Right renal cortex interstitium (tissue), 3 donors: Measurements from ENCODE around the gene ABCF2. TPM values are rescaled to one million over a fixed set of nuclear protein-coding genes. Genes with fewer than 3 reads are reported as not detected.

Experiments used
- DNase-seq, 3 donors: peaks; one replicate each; pipeline ENCODE4 v3.0.0-alpha.2; 2013; ENCODE audit warnings: low read depth in 3 of 3, low spot score in 2 of 3
- polyA plus RNA-seq, 3 donors: library from polyadenylated mRNA; unstranded; fragments of 120-200 nt; gene quantifications; one replicate each; pipeline ENCODE4 v1.2.1, GENCODE V29; 2013; ENCODE audit not compliant: insufficient read length in 3 of 3

Gene ABCF2
- polyA plus RNA-seq, 3 donors, result 23.3 to 24.8 (median 24.3) TPM

GRCh38 chr7:151228024-151228866 is 1.2 kb upstream of the ABCF2 start:
- DNase-seq, result no peak

GRCh38 chr7:151226560-151226874 is 488 bp downstream of the ABCF2 start:
- no peak for DNase-seq

GRCh38 chr7:151225948-151226510 is 976 bp downstream of the ABCF2 start:
- DNase-seq, result no peak

- no peak for DNase-seq
Measured at GRCh38 chr7:151223728-151224127, 3.3 kb downstream of the ABCF2 start.

GRCh38 chr7:151218170-151218569 is 8.8 kb downstream of the ABCF2 start:
- DNase-seq, result no peak

- DNase-seq, result no peak
Measured at GRCh38 chr7:151215396-151215795, 11.6 kb downstream of the ABCF2 start.

- no peak for DNase-seq
Measured at GRCh38 chr7:151213826-151214225, 13.2 kb downstream of the ABCF2 start.

GRCh38 chr7:151212626-151213025 is 14.4 kb downstream of the ABCF2 start:
- DNase-seq, result no peak

- DNase-seq, result no peak
Measured at GRCh38 chr7:151211155-151211772, 15.7 kb downstream of the ABCF2 start.

GRCh38 chr7:151210087-151210854 is 16.7 kb downstream of the ABCF2 start, which contains the start of gene H2BK1:
H2BK1 (minus strand) TSS chr7:151210488; CDS start chr7:151210318, 170 bp downstream.
- DNase-seq, result no peak

GRCh38 chr7:151209588-151209987 is 17.4 kb downstream of the ABCF2 start:
- no peak for DNase-seq

GRCh38 chr7:151208253-151208862 is 18.6 kb downstream of the ABCF2 start:
- DNase-seq, result no peak

- DNase-seq, result no peak
Measured at GRCh38 chr7:151207804-151208203, 19.2 kb downstream of the ABCF2 start.

- DNase-seq, result no peak
Measured at GRCh38 chr7:151207315-151207714, 19.7 kb downstream of the ABCF2 start.

- no peak for DNase-seq
Measured at GRCh38 chr7:151206914-151207313, 20.1 kb downstream of the ABCF2 start.

GRCh38 chr7:151205730-151206129 is 21.3 kb downstream of the ABCF2 start:
- DNase-seq, result no peak

GRCh38 chr7:151204383-151205032 is 22.5 kb downstream of the ABCF2 start:
- no peak for DNase-seq

- DNase-seq, result no peak
Measured at GRCh38 chr7:151202836-151203235, 24.2 kb downstream of the ABCF2 start.

GRCh38 chr7:151201751-151202150 is 25.3 kb downstream of the ABCF2 start:
- no peak for DNase-seq

GRCh38 chr7:151201344-151201743 is 25.7 kb downstream of the ABCF2 start:
- DNase-seq, result no peak
